GM12801 (cell line): ENCODE data around the gene KCNH5.

Experiments
- TF ChIP-seq, protein P1 (sequence below): IDR thresholded peaks from one replicate; pipeline ENCODE4 v1.5.1; 2011; ENCODE audit warnings: control low read depth; ENCODE audit not compliant: insufficient read length; ENCODE audit errors: extremely low read depth

Gene KCNH5

DNA sequence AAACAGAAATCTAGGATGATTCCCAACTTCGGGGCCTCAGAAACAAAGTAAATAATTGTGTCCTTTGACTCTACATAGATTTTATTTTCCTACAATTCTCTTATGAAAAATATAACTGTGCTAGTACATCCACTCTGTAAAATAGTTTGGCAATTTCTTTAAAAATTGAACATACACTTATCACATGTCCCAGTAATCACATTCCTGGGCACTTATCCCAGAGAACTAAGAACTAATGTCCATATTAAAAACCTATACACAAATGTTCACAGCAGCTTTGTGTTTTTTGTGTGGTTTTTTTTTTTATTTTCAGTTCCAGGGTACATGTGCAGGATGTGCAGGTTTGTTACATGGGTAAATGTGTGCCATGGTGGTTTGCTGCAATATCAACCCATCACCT, 99.0 kb downstream of the KCNH5 start:
- TF ChIP-seq, protein P1, sequence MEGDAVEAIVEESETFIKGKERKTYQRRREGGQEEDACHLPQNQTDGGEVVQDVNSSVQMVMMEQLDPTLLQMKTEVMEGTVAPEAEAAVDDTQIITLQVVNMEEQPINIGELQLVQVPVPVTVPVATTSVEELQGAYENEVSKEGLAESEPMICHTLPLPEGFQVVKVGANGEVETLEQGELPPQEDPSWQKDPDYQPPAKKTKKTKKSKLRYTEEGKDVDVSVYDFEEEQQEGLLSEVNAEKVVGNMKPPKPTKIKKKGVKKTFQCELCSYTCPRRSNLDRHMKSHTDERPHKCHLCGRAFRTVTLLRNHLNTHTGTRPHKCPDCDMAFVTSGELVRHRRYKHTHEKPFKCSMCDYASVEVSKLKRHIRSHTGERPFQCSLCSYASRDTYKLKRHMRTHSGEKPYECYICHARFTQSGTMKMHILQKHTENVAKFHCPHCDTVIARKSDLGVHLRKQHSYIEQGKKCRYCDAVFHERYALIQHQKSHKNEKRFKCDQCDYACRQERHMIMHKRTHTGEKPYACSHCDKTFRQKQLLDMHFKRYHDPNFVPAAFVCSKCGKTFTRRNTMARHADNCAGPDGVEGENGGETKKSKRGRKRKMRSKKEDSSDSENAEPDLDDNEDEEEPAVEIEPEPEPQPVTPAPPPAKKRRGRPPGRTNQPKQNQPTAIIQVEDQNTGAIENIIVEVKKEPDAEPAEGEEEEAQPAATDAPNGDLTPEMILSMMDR, result no peak

DNA sequence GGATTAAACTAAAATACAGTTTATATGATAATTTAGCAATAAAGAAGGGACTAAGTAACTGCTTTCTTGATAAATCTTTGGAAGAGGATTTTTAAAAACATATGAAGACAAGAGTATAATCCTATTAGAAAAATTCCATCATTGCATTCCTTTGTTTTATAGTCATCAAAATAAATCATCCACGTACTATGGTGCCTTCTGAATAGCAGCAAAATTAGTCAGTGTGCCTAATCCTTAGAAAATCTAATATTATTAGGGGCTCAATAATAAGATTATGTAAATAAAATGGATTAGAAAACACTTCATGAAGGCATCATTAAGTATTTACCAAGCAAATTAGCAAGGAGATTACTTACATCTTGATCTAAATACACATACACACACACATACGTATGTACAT, 102.1 kb downstream of the KCNH5 start:
- TF ChIP-seq, protein P1, result no peak

DNA sequence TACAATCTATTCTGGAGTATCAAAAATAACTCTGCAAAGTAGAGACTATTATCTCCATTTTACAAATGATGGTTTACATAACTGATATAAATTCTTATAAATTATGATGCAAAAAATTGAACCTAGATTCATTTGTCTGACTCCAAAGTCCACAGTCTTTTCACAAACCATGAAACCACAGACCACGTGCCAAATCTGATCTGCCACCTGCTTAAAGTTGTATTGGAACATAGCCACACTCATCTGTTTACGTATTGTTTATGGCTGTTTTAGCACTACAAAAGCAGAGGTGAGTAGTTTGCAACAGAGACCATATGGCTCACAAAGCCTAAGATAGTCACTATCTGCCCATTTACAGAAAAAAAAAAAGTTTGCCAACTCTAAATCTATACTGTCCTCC, 105.3 kb downstream of the KCNH5 start:
- TF ChIP-seq, protein P1, result no peak

DNA sequence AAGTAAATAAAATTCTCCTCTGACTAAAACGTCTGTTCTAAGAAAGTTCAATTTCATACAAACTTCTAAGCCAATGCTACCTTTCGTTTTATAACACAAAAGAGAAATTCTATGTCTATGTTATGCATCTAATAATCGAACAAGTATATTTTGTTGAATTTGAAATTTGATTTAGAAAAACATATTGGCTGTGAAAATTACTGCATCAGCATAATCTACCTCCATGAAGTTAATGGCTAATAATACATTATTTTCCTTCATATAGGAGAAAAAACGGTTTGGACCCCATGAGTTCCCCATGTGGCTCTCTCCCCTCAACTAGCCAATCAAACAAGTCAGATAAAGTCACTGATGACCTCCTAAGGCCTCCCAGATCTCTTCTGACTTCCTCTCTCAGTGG, 106.5 kb downstream of the KCNH5 start:
- TF ChIP-seq, protein P1, result no peak

DNA sequence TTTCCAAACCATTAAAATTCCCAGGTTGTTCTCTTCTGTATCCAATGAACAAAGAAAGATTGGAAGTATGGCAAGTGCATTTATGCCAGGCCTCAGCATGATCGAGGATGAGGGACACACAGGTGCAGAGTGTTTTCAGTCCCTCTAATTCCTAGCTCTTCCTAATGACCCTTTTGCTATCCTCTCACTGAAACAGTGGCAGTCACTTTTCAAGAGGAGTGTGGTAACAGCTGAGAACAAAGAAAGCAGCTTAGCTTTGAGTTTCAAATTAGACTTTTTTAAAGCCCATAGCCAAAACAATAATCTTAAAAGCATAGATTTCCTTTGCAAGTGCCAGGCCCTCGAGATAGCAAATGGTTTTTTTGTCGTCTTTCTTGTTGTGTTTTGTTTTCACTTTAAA, 110.8 kb downstream of the KCNH5 start:
- TF ChIP-seq, protein P1, result no peak

DNA sequence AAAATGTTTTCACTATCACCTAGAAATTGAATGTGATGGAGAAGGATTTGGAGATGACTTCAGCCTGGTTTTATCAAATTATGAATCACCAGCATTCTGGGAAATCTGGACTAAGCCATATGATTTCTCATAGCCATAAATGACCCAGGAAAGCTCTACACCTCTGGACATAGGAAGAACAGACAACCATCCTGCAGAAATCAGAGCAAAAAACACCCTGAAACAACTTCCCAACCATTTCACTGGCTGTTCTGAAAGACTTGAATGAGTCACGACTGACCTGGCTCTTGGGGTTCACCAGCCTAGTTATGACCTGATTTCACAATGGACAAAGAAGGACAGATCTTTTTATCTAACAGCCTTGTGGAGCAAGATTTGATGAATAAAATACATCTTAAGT, 123.8 kb downstream of the KCNH5 start:
- TF ChIP-seq, protein P1, result no peak

DNA sequence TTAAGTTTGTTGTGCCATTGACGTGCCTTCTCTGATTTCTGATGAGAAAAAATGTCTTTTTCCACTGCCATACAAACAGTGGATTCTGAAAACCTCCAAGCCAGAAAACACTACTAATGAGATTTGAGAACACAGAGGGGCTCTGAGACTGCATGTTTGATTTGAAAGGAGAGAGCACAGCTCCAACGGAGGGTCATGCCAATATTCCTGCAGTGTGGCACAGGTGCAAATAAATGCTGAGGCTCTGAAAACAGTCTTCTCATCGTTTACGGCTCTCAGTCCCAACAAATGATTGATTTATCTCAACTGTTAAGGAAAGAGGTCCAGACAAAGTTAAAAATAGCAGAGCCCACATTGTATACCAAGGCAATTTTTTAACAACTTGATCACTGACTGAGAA, 128.7 kb downstream of the KCNH5 start:
- TF ChIP-seq, protein P1, result no peak

DNA sequence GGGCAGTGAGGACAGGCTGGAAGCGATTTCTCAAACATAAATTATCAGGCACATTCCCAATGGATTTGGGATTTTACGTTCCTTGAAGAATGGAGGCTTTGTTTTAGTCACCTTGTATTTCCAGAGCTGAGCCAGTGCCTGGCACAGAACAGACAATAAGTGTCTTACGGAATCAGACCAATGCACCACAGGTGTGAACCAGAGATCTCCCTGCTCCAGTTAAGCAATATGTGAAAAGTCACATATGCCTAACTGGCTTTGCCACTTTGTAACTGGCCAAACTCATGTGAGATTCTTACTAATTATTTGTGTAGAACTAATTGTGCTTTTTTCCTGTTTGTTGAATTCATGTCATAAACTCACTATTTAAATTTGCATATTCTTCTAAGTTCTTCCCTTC, 130.4 kb downstream of the KCNH5 start:
- TF ChIP-seq, protein P1, result no peak
